AG09309 (cell line): ENCODE data around the gene ARHGEF25.
"Not testable (repeated sequence)": the region's sequence is repeated elsewhere in the genome, so short reads cannot be mapped to it uniquely, and the experiment has no call there.

Experiments used
- DNase-seq: peaks from one replicate; pipeline ENCODE4 v3.0.0-alpha.2; 2010; ENCODE audit warnings: low read depth
- H3K4me3 ChIP-seq: 2 replicates; pipeline ENCODE4 v1.5.1; 2011; ENCODE audit warnings: mild to moderate bottlenecking, low read depth, low read length, moderate library complexity; ENCODE audit not compliant: control insufficient read depth
- CTCF ChIP-seq: IDR thresholded peaks from 2 replicates; pipeline ENCODE4 v1.5.1; 2011; ENCODE audit warnings: mild to moderate bottlenecking, low read depth, low read length, inconsistent platforms; ENCODE audit not compliant: insufficient read depth, control insufficient read depth; ENCODE audit errors: missing control alignments

Gene ARHGEF25

GRCh38 chr12:57641699-57642442 is 30.6 kb downstream of the ARHGEF25 start:
- H3K4me3 ChIP-seq = no peak overlapping the region
- no peak for TF ChIP-seq CTCF
- no peak for DNase-seq

DNA sequence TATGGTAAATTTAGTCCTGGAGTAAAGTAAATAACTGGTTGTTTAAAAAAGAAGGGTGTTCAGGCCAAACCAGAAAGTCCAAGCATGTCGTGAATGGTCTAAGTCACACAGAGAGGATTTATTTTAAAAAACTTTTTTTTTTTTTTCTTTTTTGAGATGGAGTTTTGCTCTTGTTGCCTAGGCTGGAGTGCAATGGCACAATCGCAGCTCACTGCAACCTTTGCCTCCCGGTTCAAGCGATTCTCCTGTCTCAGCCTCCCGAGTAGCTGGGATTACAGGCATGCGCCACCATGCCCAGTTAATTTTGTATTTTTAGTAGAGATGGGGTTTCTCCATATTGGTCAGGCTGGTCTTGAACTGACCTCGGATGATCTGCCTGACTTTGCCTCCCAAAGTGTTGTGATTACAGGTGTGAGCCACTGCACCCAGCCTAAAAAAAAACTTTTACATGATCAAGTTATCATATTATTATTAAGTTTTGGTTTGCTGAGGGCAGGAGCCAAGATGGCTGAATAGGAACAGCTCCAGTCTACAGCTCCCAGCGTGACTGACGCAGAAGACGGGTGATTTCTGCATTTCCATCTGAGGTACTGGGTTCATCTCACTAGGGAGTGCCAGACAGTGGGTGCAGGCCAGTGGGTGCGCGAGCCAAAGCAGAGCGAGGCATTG is 34.9 kb downstream of the ARHGEF25 start:
- not testable (repeated sequence) for DNase-seq, H3K4me3 ChIP-seq

GRCh38 chr12:57646659-57647049 is 35.4 kb downstream of the ARHGEF25 start:
- not testable (repeated sequence) for H3K4me3 ChIP-seq, DNase-seq

- no peak for DNase-seq
- no peak overlapping the region for H3K4me3 ChIP-seq
- no peak for TF ChIP-seq CTCF
Observed at GRCh38 chr12:57654042-57654441, 42.8 kb downstream of the ARHGEF25 start.

DNA sequence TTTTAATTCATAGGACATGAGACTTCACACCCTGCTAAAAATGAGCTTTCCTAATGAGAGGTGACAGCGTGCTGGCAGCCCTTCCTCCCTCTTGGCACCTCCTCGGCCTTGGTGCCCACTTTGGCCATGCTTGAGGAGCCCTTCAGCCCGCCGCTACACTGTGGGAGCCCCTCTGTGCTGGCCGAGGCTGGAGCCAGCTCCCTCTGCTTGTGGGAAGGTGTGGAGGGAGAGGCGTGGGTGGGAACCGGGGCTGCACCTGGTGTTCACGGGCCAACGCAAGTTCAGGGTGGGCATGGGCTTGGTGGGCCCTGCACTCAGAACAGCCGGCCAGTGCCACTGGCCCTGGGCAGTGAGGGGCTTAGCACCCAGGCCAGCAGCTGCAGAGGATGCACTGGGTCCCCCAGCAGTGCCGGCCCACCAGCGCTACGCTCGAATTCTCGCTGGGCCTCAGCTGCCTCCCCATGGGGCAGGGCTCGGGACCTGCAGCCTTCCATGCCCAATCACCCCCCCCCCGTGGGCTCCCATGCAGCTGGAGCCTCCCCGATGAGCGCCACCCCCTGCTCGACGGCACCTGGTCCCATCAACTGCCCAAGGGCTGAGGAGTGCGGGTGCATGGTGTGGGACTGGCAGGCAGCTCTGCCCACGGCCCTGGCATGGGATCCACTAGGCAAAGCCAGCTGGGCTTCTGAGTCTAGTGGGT is 44.5 kb downstream of the ARHGEF25 start:
- no peak for TF ChIP-seq CTCF
- DNase-seq = no peak

DNA sequence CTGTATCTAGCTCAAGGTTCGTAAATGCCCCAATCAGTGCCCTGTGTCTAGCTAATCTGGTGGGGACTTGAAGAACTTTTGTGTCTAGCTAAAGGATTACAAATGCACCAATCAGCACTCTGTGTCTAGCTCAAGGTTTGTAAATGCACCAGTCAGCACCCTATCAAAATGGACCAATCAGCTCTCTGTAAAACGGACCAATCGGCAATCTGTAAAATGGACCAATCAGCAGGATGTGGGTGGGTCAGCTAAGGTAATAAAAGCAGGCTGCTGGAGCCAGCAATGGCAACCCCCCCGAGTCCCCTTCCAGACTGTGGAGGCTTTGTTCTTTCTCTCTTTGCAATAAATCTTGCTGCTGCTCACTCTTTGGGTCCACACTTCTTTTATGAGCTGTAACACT is 45.2 kb downstream of the ARHGEF25 start:
- DNase-seq, H3K4me3 ChIP-seq: not testable (repeated sequence)

More for the DNA sequence above, 44.5 kb downstream of the ARHGEF25 start:
- no peak overlapping the region for H3K4me3 ChIP-seq

- DNase-seq = no peak
- H3K4me3 ChIP-seq = no peak overlapping the region
- TF ChIP-seq CTCF = no peak
Observed at GRCh38 chr12:57657744-57658143, 46.5 kb downstream of the ARHGEF25 start.

DNA sequence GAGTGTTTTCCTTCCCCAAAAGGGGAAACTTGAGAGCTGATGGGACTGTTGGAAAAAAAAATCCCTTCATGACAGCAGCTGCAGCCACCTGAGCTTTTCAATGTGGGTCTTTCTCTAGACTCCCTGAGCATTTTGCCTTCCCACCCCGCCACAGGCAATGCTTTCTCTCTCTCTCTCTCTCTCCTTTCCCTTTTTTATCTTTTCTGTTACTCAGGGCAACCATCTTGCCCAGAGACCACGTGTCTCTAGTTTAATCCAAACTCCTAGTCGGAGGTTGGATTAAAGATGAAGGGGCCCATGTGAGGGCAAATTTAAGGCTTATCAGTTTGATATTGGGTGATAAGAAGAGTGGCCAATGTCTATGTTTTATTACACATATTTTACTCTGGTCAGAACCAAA is 47.7 kb downstream of the ARHGEF25 start:
- H3K4me3 ChIP-seq = no peak overlapping the region
- no peak for DNase-seq
- TF ChIP-seq CTCF = no peak
